Measurements from ENCODE around the gene SELENON. TPM values are rescaled to one million over a fixed set of nuclear protein-coding genes. Genes with fewer than 3 reads are reported as not detected.

Gene SELENON
- total RNA-seq, 1 donor from 2014 or later, result 45.2 TPM

GRCh38 chr1:25862785-25863485, 62.9 kb downstream of the SELENON start:
- H3K27ac ChIP-seq (replicated peaks), result no peak overlapping the region
- no peak for DNase-seq
- TF ChIP-seq CTCF (IDR thresholded peaks at IDR 0.05; ENCODE audit: borderline replicate concordance), result no peak
- intact Hi-C loops (cut with micrococcal nuclease), result no loop called here
- H3K4me1 ChIP-seq, result peaks cover 24% of the 10 kb centered on the region
- no peak overlapping the region for H3K4me3 ChIP-seq
- no peaks in the 10 kb centered on the region for H3K27me3 ChIP-seq (ENCODE audit: low read depth)
- H3K36me3 ChIP-seq, result no peaks in the 10 kb centered on the region
- no peaks in the 10 kb centered on the region for H3K9me3 ChIP-seq (replicated peaks)

- H3K4me3 ChIP-seq, result no peak overlapping the region
- H3K27me3 ChIP-seq (ENCODE audit: low read depth), result no peaks in the 10 kb centered on the region
- no peak overlapping the region for H3K27ac ChIP-seq (replicated peaks)
- H3K4me1 ChIP-seq, result peaks cover 19% of the 10 kb centered on the region
- intact Hi-C loops (cut with micrococcal nuclease), result no loop called here
- no peaks in the 10 kb centered on the region for H3K9me3 ChIP-seq (replicated peaks)
- no peaks in the 10 kb centered on the region for H3K36me3 ChIP-seq
- no peak for TF ChIP-seq CTCF (IDR thresholded peaks at IDR 0.05; ENCODE audit: borderline replicate concordance)
- no peak for DNase-seq
These were observed 63.7 kb downstream of the SELENON start for GRCh38 chr1:25863486-25864262.

- H3K9me3 ChIP-seq (replicated peaks), result no peaks in the 10 kb centered on the region
- DNase-seq, result no peak
- TF ChIP-seq CTCF (IDR thresholded peaks at IDR 0.05; ENCODE audit: borderline replicate concordance), result no peak
- no peak overlapping the region for H3K27ac ChIP-seq (replicated peaks)
- H3K4me1 ChIP-seq, result peaks cover 14% of the 10 kb centered on the region
- H3K27me3 ChIP-seq (ENCODE audit: low read depth), result no peaks in the 10 kb centered on the region
- no peak overlapping the region for H3K4me3 ChIP-seq
- H3K36me3 ChIP-seq, result no peaks in the 10 kb centered on the region
- intact Hi-C loops (cut with micrococcal nuclease), result no loop called here
These were observed 64.4 kb downstream of the SELENON start for GRCh38 chr1:25864434-25864833.

GRCh38 chr1:25866288-25866687, 66.3 kb downstream of the SELENON start:
- DNase-seq, result no peak
- intact Hi-C loops (cut with micrococcal nuclease), result no loop called here
- Histone ChIP-seq H3K36me3 (no peaks in the 10 kb centered on the region), H3K4me1 (peaks cover 5% of the 10 kb centered on the region), H3K27ac (replicated peaks) (no peak overlapping the region), H3K9me3 (replicated peaks) (no peaks in the 10 kb centered on the region), H3K27me3 (ENCODE audit: low read depth) (no peaks in the 10 kb centered on the region), H3K4me3 (no peak overlapping the region)
- TF ChIP-seq CTCF (IDR thresholded peaks at IDR 0.05; ENCODE audit: borderline replicate concordance), result no peak

- Histone ChIP-seq H3K9me3 (replicated peaks) (no peaks in the 10 kb centered on the region), H3K4me3 (no peak overlapping the region), H3K27me3 (ENCODE audit: low read depth) (no peaks in the 10 kb centered on the region), H3K4me1 (peaks cover 16% of the 10 kb centered on the region), H3K27ac (replicated peaks) (no peak overlapping the region), H3K36me3 (no peaks in the 10 kb centered on the region)
- no peak for TF ChIP-seq CTCF (IDR thresholded peaks at IDR 0.05; ENCODE audit: borderline replicate concordance)
- intact Hi-C loops (cut with micrococcal nuclease), result no loop called here
- DNase-seq, result no peak
These were observed 67.4 kb downstream of the SELENON start for GRCh38 chr1:25867210-25867991.

Measured in left ventricle myocardium inferior (tissue), 1 donor.